Fibroblast of pulmonary artery (primary cell): ENCODE measurements around the gene SPDYE2.
"Not testable (repeated sequence)": the region's sequence is repeated elsewhere in the genome, so short reads cannot be mapped to it uniquely, and the experiment has no call there.

ENCODE experiments used
- DNase-seq: peaks from one replicate; pipeline ENCODE4 v3.0.0-alpha.2; 2010; ENCODE audit warnings: low read depth
- H3K4me3 ChIP-seq: replicated peaks from 2 replicates; pipeline ENCODE4 v1.5.1; 2011; ENCODE audit warnings: low read depth, mild to moderate bottlenecking, control low read depth, low read length, moderate library complexity

SPDYE2 gene

GRCh38 chr7:102550808-102551422 is at the start of gene SPDYE2:
TSS of gene SPDYE2 (plus strand) at chr7:102551226. CDS start at chr7:102553256, 2,030 bp downstream.
- not testable (repeated sequence) for H3K4me3 ChIP-seq, DNase-seq

- not testable (repeated sequence) for H3K4me3 ChIP-seq, DNase-seq
Observed at GRCh38 chr7:102503141-102503540, 47.9 kb upstream of the SPDYE2 start.

GRCh38 chr7:102505298-102506185 is 45.5 kb upstream of the SPDYE2 start:
- not testable (repeated sequence) for H3K4me3 ChIP-seq, DNase-seq

GRCh38 chr7:102507410-102508088 is 43.5 kb upstream of the SPDYE2 start:
- DNase-seq, H3K4me3 ChIP-seq: not testable (repeated sequence)

- not testable (repeated sequence) for H3K4me3 ChIP-seq
Observed at GRCh38 chr7:102510575-102510974, 40.5 kb upstream of the SPDYE2 start.

GRCh38 chr7:102511860-102512522 is 39.0 kb upstream of the SPDYE2 start:
- DNase-seq, H3K4me3 ChIP-seq: not testable (repeated sequence)

More at GRCh38 chr7:102510575-102510974, 40.5 kb upstream of the SPDYE2 start:
- not testable (repeated sequence) for DNase-seq

- peak; percentile 76 for DNase-seq
- H3K4me3 ChIP-seq = peak overlapping the region; percentile 27
Observed at GRCh38 chr7:102512642-102513221, 38.3 kb upstream of the SPDYE2 start.

GRCh38 chr7:102514881-102515721 is 35.9 kb upstream of the SPDYE2 start:
- H3K4me3 ChIP-seq, DNase-seq: not testable (repeated sequence)

- not testable (repeated sequence) for H3K4me3 ChIP-seq, DNase-seq
Observed at GRCh38 chr7:102515889-102516288, 35.1 kb upstream of the SPDYE2 start.

- H3K4me3 ChIP-seq, DNase-seq: not testable (repeated sequence)
Observed at GRCh38 chr7:102516951-102517350, 34.1 kb upstream of the SPDYE2 start.

GRCh38 chr7:102517550-102518147 is 33.4 kb upstream of the SPDYE2 start, which contains the start of gene RASA4B:
TSS of gene RASA4B (minus strand) at chr7:102517777. CDS start at chr7:102517710, 67 bp downstream.
- not testable (repeated sequence) for DNase-seq, H3K4me3 ChIP-seq

- not testable (repeated sequence) for H3K4me3 ChIP-seq, DNase-seq
Observed at GRCh38 chr7:102520797-102521196, 30.2 kb upstream of the SPDYE2 start.

- not testable (repeated sequence) for H3K4me3 ChIP-seq, DNase-seq
Observed at GRCh38 chr7:102524803-102525202, 26.2 kb upstream of the SPDYE2 start.

GRCh38 chr7:102527182-102527581 is 23.8 kb upstream of the SPDYE2 start:
- DNase-seq, H3K4me3 ChIP-seq: not testable (repeated sequence)

GRCh38 chr7:102527822-102528793 is 22.9 kb upstream of the SPDYE2 start:
- not testable (repeated sequence) for DNase-seq, H3K4me3 ChIP-seq

- H3K4me3 ChIP-seq, DNase-seq: not testable (repeated sequence)
Observed at GRCh38 chr7:102531583-102531982, 19.4 kb upstream of the SPDYE2 start.
